HEK293 (cell line): ENCODE data around the gene PSPH.

Experiments used
- CTCF ChIP-seq: fragments of 450-650 bp; formaldehyde crosslinking; IDR thresholded peaks from 2 replicates; pipeline ENCODE4 v1.5.1; 2016; ENCODE audit warnings: missing biosample characterization, missing genetic modification characterization
- EGR2 ChIP-seq: fragments of 450-650 bp; formaldehyde crosslinking; IDR thresholded peaks from 2 replicates; pipeline ENCODE4 v1.5.1; 2016; ENCODE audit warnings: low read depth, missing biosample characterization, missing genetic modification characterization
- HOXD13 ChIP-seq: sonication (generic); formaldehyde crosslinking; IDR thresholded peaks from 2 replicates; pipeline ENCODE4 v1.8.0; 2022; ENCODE audit warnings: missing genetic modification reagents, borderline replicate concordance
- KLF17 ChIP-seq: fragments of 450-650 bp; formaldehyde crosslinking; IDR thresholded peaks from 2 replicates; pipeline ENCODE4 v1.5.1; 2016; ENCODE audit warnings: missing biosample characterization, missing genetic modification characterization
- PRDM10 ChIP-seq: fragments of 450-650 bp; formaldehyde crosslinking; IDR thresholded peaks from 2 replicates; pipeline ENCODE4 v1.5.1; 2016; ENCODE audit warnings: missing biosample characterization, missing genetic modification characterization
- SP7 ChIP-seq: fragments of 450-650 bp; formaldehyde crosslinking; IDR thresholded peaks from 2 replicates; pipeline ENCODE4 v1.5.1; 2016; ENCODE audit warnings: missing biosample characterization, missing genetic modification characterization
- ZBTB11 ChIP-seq: fragments of 450-650 bp; formaldehyde crosslinking; conservative IDR thresholded peaks from 2 replicates; pipeline ENCODE4 v1.5.1; 2016; ENCODE audit warnings: low read depth, missing biosample characterization, missing genetic modification characterization
- ZBTB26 ChIP-seq: fragments of 450-650 bp; formaldehyde crosslinking; optimal IDR thresholded peaks from 2 replicates; pipeline ENCODE3; 2016; ENCODE audit warnings: missing biosample characterization, mild to moderate bottlenecking, missing genetic modification characterization
- ZBTB44 ChIP-seq: fragments of 450-650 bp; IDR thresholded peaks from 2 replicates; pipeline ENCODE4 v1.5.1; 2018; ENCODE audit warnings: missing biosample characterization, mild to moderate bottlenecking, missing genetic modification characterization
- ZBTB48 ChIP-seq: fragments of 450-650 bp; formaldehyde crosslinking; IDR thresholded peaks from 2 replicates; pipeline ENCODE4 v1.5.1; 2016; ENCODE audit warnings: missing biosample characterization, missing genetic modification characterization
- ZFP37 ChIP-seq: fragments of 450-650 bp; formaldehyde crosslinking; IDR thresholded peaks from 2 replicates; pipeline ENCODE4 v1.5.1; 2016; ENCODE audit warnings: missing biosample characterization, missing genetic modification characterization
- ZFP69B ChIP-seq: fragments of 450-650 bp; formaldehyde crosslinking; IDR thresholded peaks from 2 replicates; pipeline ENCODE4 v1.5.1; 2016; ENCODE audit warnings: missing biosample characterization, missing genetic modification characterization
- ZNF148 ChIP-seq: fragments of 450-650 bp; formaldehyde crosslinking; IDR thresholded peaks from 2 replicates; pipeline ENCODE4 v1.5.0; 2017; ENCODE audit warnings: missing biosample characterization, missing genetic modification characterization, borderline replicate concordance
- ZNF2 ChIP-seq: fragments of 450-650 bp; formaldehyde crosslinking; IDR thresholded peaks from 2 replicates; pipeline ENCODE4 v1.5.1; 2016; ENCODE audit warnings: missing biosample characterization, missing genetic modification characterization
- ZNF280C ChIP-seq: fragments of 450-650 bp; formaldehyde crosslinking; IDR thresholded peaks from 2 replicates; pipeline ENCODE4 v1.5.1; 2016; ENCODE audit warnings: missing biosample characterization, missing genetic modification characterization
- ZNF510 ChIP-seq: fragments of 450-650 bp; formaldehyde crosslinking; IDR thresholded peaks from 2 replicates; pipeline ENCODE4 v1.5.1; 2018; ENCODE audit warnings: mild to moderate bottlenecking, missing genetic modification characterization, missing biosample characterization; ENCODE audit not compliant: insufficient replicate concordance
- ZNF596 ChIP-seq: fragments of 450-650 bp; IDR thresholded peaks from 2 replicates; pipeline ENCODE4 v1.5.0; 2018; ENCODE audit warnings: missing biosample characterization, mild to moderate bottlenecking, missing genetic modification characterization, moderate library complexity
- ZNF629 ChIP-seq: fragments of 450-650 bp; formaldehyde crosslinking; IDR thresholded peaks from 2 replicates; pipeline ENCODE4 v1.5.1; 2017; ENCODE audit warnings: missing biosample characterization, missing genetic modification characterization
- ZNF843 ChIP-seq: fragments of 450-650 bp; formaldehyde crosslinking; IDR thresholded peaks from 2 replicates; pipeline ENCODE4 v1.5.1; 2016; ENCODE audit warnings: missing biosample characterization, missing genetic modification characterization

PSPH gene

GRCh38 chr7:56051339-56052191, at the start of gene PSPH, which contains the start of gene CCT6A (continued):
- TF ChIP-seq ZNF510 = no peak
- TF ChIP-seq ZFP69B (tag by site-specific recombination) = peak; percentile 47; the same call in 1 of the 2 replicates
- no peak for TF ChIP-seq ZNF596 (tag by site-specific recombination)
- TF ChIP-seq SP7 (tag by site-specific recombination) = 0 out of 2 replicates have a peak, but pooled peaks have one; percentile 32
- no peak for TF ChIP-seq CTCF (tag by site-specific recombination)
- TF ChIP-seq ZNF148 (tag by site-specific recombination) = no peak
- no peak for TF ChIP-seq ZFP37
- peak; percentile 58 for TF ChIP-seq ZBTB48 (tag by site-specific recombination)
- TF ChIP-seq PRDM10 (tag by site-specific recombination) = peak; percentile 50
- 0 out of 2 replicates have a peak, but pooled peaks have one; percentile 42 for TF ChIP-seq KLF17 (tag by site-specific recombination)
- peak; percentile 87 for TF ChIP-seq ZNF629 (tag by site-specific recombination)
- peak; percentile 76 for TF ChIP-seq EGR2 (tag by site-specific recombination)
- TF ChIP-seq HOXD13 (CRISPR knock-in tag) = no peak
- TF ChIP-seq ZNF2 (tag by site-specific recombination) = peak; percentile 26
- TF ChIP-seq ZNF280C = no peak
- no peak for TF ChIP-seq ZBTB44 (tag by site-specific recombination)
- peak; percentile 24; the same call in 1 of the 2 replicates for TF ChIP-seq ZNF843 (tag by site-specific recombination)
- peak; percentile 90 for TF ChIP-seq ZBTB26
- peak; percentile 55 for TF ChIP-seq ZBTB11
